GM12878 (cell line): ENCODE results near the gene CCDC3.

Experiments
- BHLHE40 ChIP-seq, 2 experiments: fragments of 450-650 bp in 1 of 2; IDR thresholded peaks; 2 replicates each; pipeline ENCODE4 v1.6.1; 2011 to 2017; ENCODE audit warnings: low read depth in 2 of 2, borderline replicate concordance in 1 of 2, improper control_type of control experiment in 1 of 2, low read length in 1 of 2, mild to moderate bottlenecking in 1 of 2
- CREM ChIP-seq: IDR thresholded peaks from 2 replicates; pipeline ENCODE4 v1.6.1; 2014; ENCODE audit warnings: antibody characterized with exemption, low read depth
- E4F1 ChIP-seq: fragments of 450-650 bp; IDR thresholded peaks from 2 replicates; pipeline ENCODE4 v1.6.1; 2018; ENCODE audit warnings: borderline replicate concordance, mild to moderate bottlenecking; ENCODE audit not compliant: partially characterized antibody
- ELK1 ChIP-seq: IDR thresholded peaks from 2 replicates; pipeline ENCODE4 v1.6.1; 2012; ENCODE audit warnings: low read depth, low read length, improper control_type of control experiment
- EP300 ChIP-seq, 2 experiments: fragments of 150-350 bp in 1 of 2; IDR thresholded peaks; 2 replicates each; pipeline ENCODE4 v1.6.1; 2011 to 2012; ENCODE audit warnings: low read depth in 2 of 2, low read length in 2 of 2, borderline replicate concordance in 1 of 2, improper control_type of control experiment in 1 of 2, inconsistent platforms in 1 of 2; ENCODE audit not compliant: control insufficient read depth in 1 of 2
- EZH2 ChIP-seq: IDR thresholded peaks from 2 replicates; pipeline ENCODE4 v1.6.1; 2012; ENCODE audit warnings: low read depth, mild to moderate bottlenecking, control low read depth, inconsistent platforms, low read length, borderline replicate concordance; ENCODE audit not compliant: control insufficient read depth
- POLR2A ChIP-seq: IDR thresholded peaks from 2 replicates; pipeline ENCODE4 v1.6.1; 2011; ENCODE audit warnings: low read depth, mild to moderate bottlenecking, low read length
- POU2F2 ChIP-seq: IDR thresholded peaks from 3 replicates; pipeline ENCODE4 v1.6.1; 2011; ENCODE audit warnings: low read depth, mild to moderate bottlenecking, low read length, borderline replicate concordance
- RAD21 ChIP-seq: IDR thresholded peaks from 2 replicates; pipeline ENCODE4 v1.6.1; 2011; ENCODE audit warnings: mild to moderate bottlenecking, low read depth, low read length, moderate library complexity; ENCODE audit not compliant: insufficient read depth
- RAD51 ChIP-seq: fragments of 450-650 bp; IDR thresholded peaks from 2 replicates; pipeline ENCODE4 v1.6.1; 2016; ENCODE audit warnings: moderate library complexity, mild to moderate bottlenecking, inconsistent platforms
- YY1 ChIP-seq: IDR thresholded peaks from 2 replicates; pipeline ENCODE4 v1.6.1; 2011; ENCODE audit warnings: low read depth, mild to moderate bottlenecking, low read length
- ZSCAN29 ChIP-seq: fragments of 450-650 bp; IDR thresholded peaks from 2 replicates; pipeline ENCODE4 v1.6.1; 2017; ENCODE audit warnings: mild to moderate bottlenecking, moderate library complexity
- TF ChIP-seq, protein P1 (sequence below), 3 experiments: IDR thresholded peaks in 2 of 3; conservative IDR thresholded peaks in 1 of 3; 2 replicates each; pipeline ENCODE4 v1.5.1; 2011; ENCODE audit warnings: low read depth in 3 of 3, low read length in 3 of 3, mild to moderate bottlenecking in 3 of 3, control low read depth in 2 of 3, moderate library complexity in 2 of 3, inconsistent platforms in 1 of 3, mixed read lengths in 1 of 3; ENCODE audit not compliant: control insufficient read depth in 2 of 3, insufficient read depth in 1 of 3; ENCODE audit errors: extremely low read depth in 1 of 3

DNA sequence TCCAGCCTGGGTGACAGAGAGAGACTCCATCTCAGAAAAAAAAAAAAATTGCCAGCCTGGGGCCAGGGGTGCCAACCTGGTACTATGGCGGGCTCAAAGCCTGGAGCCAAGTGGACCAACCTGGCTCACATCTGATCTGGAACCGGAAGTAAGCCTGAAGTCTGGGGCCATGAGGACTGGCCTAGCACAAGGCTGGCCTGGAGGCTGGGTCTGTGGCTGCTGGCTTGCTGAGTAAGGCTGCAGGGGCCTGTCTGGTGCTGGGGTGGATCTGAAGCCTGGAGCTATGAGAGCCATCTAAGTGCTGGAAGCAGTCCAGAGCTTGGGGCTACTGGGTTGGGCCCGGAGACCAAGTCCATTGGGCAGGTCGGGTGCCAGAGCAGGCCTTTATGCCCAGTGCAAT is 84.9 kb downstream of the CCDC3 start:
- TF ChIP-seq EZH2 (no peak), POLR2A (no peak), CREM (no peak), POU2F2 (no peak), RAD21 (no peak), E4F1 (no peak), ZSCAN29 (no peak), YY1 (no peak), EP300 (IDR thresholded peaks at IDR 0.05; ENCODE audit: borderline replicate concordance in 1 of 2, control insufficient read depth in 1 of 2, low read depth in 2 of 2, low read length in 2 of 2) (no peak), BHLHE40 (IDR thresholded peaks at IDR 0.05; ENCODE audit: borderline replicate concordance in 1 of 2, low read depth in 2 of 2, low read length in 1 of 2) (no peak), RAD51 (no peak), ELK1 (no peak)
- TF ChIP-seq, protein P1, sequence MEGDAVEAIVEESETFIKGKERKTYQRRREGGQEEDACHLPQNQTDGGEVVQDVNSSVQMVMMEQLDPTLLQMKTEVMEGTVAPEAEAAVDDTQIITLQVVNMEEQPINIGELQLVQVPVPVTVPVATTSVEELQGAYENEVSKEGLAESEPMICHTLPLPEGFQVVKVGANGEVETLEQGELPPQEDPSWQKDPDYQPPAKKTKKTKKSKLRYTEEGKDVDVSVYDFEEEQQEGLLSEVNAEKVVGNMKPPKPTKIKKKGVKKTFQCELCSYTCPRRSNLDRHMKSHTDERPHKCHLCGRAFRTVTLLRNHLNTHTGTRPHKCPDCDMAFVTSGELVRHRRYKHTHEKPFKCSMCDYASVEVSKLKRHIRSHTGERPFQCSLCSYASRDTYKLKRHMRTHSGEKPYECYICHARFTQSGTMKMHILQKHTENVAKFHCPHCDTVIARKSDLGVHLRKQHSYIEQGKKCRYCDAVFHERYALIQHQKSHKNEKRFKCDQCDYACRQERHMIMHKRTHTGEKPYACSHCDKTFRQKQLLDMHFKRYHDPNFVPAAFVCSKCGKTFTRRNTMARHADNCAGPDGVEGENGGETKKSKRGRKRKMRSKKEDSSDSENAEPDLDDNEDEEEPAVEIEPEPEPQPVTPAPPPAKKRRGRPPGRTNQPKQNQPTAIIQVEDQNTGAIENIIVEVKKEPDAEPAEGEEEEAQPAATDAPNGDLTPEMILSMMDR (IDR thresholded peaks at IDR 0.05 in 2 of 3, conservative IDR thresholded peaks at IDR 0.05 in 1 of 3; ENCODE audit: control insufficient read depth in 2 of 3, extremely low read depth in 1 of 3, insufficient read depth in 1 of 3, low read depth in 3 of 3, low read length in 3 of 3), result no peak
